ENCODE results near the gene RRP1. TPM values are rescaled to one million over a fixed set of nuclear protein-coding genes. Genes with fewer than 3 reads are reported as not detected.
"Not testable (repeated sequence)": the region's sequence is repeated elsewhere in the genome, so short reads cannot be mapped to it uniquely, and the experiment has no call there.

RRP1 gene
- total RNA-seq, 4 donors from 2014 or later: 15.5 to 29.4 (median 19.0) TPM

DNA sequence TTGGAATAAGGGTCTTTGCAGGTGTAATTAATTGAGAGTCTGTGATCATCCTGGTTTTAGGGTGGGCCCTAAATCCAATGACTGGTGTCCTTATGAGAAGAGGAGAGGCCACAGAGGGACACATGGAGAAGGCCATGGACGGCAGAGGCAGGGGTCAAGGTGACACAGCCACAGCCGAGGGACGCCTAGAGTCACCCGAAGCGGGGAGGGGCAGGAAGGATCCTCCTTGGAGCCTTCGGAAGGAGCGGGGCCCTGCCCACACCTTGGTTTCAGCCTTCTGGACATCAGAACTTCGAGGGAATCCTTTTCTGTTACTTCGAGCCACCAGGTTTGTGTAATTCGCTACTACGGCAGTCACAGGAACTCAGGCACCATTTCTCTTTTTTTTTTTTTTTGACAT lies 31.1 kb downstream of the RRP1 start:
- TF ChIP-seq, protein P1, sequence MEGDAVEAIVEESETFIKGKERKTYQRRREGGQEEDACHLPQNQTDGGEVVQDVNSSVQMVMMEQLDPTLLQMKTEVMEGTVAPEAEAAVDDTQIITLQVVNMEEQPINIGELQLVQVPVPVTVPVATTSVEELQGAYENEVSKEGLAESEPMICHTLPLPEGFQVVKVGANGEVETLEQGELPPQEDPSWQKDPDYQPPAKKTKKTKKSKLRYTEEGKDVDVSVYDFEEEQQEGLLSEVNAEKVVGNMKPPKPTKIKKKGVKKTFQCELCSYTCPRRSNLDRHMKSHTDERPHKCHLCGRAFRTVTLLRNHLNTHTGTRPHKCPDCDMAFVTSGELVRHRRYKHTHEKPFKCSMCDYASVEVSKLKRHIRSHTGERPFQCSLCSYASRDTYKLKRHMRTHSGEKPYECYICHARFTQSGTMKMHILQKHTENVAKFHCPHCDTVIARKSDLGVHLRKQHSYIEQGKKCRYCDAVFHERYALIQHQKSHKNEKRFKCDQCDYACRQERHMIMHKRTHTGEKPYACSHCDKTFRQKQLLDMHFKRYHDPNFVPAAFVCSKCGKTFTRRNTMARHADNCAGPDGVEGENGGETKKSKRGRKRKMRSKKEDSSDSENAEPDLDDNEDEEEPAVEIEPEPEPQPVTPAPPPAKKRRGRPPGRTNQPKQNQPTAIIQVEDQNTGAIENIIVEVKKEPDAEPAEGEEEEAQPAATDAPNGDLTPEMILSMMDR (IDR thresholded peaks at IDR 0.05): no peak
- TF ChIP-seq EP300 (IDR thresholded peaks at IDR 0.05) (no peak), POLR2A (IDR thresholded peaks at IDR 0.05) (no peak)
- DNase-seq (ENCODE audit: low spot score in 2 of 2): no peak
- no peaks in the 10 kb centered on the region for H3K27me3 ChIP-seq
- peaks cover 0 to 13% (median 0%) of the 10 kb centered on the region in 3 donors for H3K36me3 ChIP-seq
- H3K4me1 ChIP-seq: no peaks in the 10 kb centered on the region
- peaks cover 0 to 10% (median 0%) of the 10 kb centered on the region in 4 donors for H3K9me3 ChIP-seq
- H3K27ac ChIP-seq: no peak overlapping the region
- WGBS, 2 donors: 91 to 92% methylated on average over 11 of the region's 11 CpGs
- H3K4me3 ChIP-seq: no peak overlapping the region

DNA sequence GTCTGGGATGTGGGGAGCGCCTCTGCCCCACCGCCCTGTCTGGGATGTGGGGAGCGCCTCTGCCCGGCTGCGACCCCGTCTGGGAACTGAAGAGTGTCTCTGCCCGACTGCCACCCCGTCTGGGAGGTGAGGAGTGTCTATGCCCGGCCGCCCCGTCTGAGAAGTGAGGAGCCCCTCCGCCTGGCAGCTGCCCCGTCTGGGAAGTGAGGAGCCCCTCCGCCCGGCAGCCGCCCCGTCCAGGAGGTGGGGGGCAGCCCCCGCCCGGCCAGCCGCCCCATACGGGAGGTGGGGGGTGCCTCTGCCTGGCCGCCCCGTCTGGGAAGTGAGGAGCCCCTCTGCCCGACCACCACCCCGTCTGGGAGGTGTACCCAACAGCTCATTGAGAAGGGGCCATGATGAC lies 32.8 kb downstream of the RRP1 start:
- not testable (repeated sequence) for H3K4me1 ChIP-seq; H3K9me3 ChIP-seq; DNase-seq (ENCODE audit: low spot score in 2 of 2); H3K27ac ChIP-seq; H3K27me3 ChIP-seq; H3K4me3 ChIP-seq
- 95 to 96% methylated on average over 19 to 21 of the region's 25 CpGs for WGBS, 2 donors
- H3K36me3 ChIP-seq: peaks cover 0 to 13% (median 0%) of the 10 kb centered on the region in 3 donors

DNA sequence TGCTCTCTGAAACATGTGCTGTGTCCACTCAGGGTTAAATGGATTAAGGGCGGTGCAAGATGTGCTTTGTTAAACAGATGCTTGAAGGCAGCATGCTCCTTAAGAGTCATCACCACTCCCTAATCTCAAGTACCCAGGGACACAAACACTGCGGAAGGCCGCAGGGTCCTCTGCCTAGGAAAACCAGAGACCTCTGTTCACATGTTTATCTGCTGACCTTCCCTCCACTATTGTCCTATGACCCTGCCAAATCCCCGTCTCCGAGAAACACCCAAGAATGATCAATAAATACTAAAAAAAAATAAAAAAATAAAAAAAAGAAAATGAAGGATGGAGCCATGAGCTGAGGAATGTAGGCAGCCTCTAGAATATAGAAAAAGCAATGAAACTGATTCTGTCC lies 33.4 kb downstream of the RRP1 start:
- H3K9me3 ChIP-seq; H3K27me3 ChIP-seq; DNase-seq (ENCODE audit: low spot score in 2 of 2); H3K4me1 ChIP-seq; H3K27ac ChIP-seq; H3K4me3 ChIP-seq: not testable (repeated sequence)
- 87 to 89% methylated on average over 5 of the region's 5 CpGs for WGBS, 2 donors
- peaks cover 0 to 13% (median 0%) of the 10 kb centered on the region in 3 donors for H3K36me3 ChIP-seq

DNA sequence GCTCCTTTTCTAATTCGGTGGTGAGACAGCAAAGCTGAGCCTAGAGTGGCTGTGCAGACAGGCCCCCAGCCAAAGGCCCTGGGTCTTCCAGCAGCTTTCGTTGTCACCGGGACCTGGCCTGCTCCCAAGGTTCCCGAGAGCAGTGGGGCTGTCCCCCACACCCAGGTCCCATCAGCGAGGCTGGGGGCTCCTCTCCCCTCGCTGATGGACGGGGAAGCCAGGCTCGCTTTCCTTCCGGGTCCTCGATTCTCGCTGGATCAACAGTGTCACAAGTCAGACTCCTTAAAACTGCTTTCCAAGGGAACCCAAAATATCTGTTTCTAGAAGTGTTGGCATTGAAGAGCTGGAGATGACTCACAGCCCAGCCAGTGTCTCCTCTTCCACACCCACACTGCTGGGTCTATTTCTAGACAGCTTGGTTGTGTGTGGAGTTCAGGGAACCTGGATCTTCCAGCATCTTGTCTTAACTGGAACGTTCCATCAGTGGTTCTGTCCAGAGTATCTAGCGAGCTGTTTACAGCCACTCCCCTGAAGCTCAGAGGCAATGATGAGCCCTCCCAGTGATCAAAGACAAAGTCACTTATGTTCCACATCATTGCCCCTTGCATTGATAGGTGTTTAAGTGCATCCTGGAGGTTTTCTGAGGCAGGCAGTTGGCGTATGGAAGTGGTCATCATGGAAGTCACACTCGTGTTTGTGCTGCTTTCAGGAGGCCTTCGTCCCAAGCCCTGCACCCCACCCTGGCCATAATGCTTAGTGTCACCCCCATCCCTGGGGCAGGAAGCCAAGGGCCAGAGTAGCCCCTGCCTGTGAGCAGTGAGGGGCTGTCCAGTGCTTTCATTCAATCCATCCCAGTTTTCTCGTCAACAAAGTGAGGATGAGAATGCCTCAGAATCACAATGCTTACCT lies 35.2 kb downstream of the RRP1 start:
- no peaks in the 10 kb centered on the region for H3K9me3 ChIP-seq
- no peak for DNase-seq (ENCODE audit: low spot score in 2 of 2)
- H3K4me3 ChIP-seq: no peak overlapping the region
- peaks cover 0 to 16% of the 10 kb centered on the region in 2 donors for H3K27me3 ChIP-seq
- no peaks in the 10 kb centered on the region for H3K4me1 ChIP-seq
- peaks cover 0 to 4% (median 0%) of the 10 kb centered on the region in 3 donors for H3K36me3 ChIP-seq
- TF ChIP-seq EP300 (IDR thresholded peaks at IDR 0.05): no peak
- TF ChIP-seq, protein P1 (IDR thresholded peaks at IDR 0.05): no peak
- no peak for TF ChIP-seq POLR2A (IDR thresholded peaks at IDR 0.05)
- WGBS, 2 donors: 80 to 85% methylated on average over 14 to 17 of the region's 17 CpGs
- H3K27ac ChIP-seq: no peak overlapping the region

DNA sequence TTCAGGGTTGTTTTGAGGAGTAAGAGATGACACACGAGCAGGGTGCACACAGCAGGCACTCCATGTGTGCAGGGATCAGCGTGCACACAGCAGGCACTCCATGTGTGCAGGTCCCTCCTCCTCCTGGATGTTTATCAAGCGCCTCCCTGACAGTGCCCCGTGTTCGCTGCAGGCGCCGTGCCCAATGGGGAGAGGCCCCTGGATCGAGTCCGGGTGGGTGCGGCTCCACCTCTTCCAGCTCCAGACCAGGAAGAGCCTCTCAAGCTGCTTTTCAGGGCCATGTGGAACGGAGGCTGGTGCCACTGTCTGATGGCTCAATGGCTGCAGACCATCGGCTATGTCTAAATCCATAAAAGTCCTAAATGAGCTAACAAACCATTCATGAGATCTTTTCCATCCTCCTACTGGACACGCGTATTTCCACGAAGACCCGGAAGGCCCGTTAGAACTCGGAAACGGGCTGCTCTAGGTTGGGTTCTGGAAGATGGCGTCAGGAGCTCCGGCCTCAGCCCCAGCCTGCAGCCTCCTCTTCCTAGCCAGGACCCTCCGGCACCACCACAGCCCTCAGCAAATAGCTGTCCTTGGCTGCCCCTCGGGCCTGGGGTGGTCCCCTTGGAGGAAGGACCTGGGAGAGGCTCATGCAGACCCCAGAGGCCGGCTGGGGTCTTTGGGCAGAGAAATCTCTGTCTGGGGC lies 36.0 kb downstream of the RRP1 start:
- no peak overlapping the region for H3K27ac ChIP-seq
- peaks cover 0 to 18% of the 10 kb centered on the region in 2 donors for H3K27me3 ChIP-seq
- TF ChIP-seq POLR2A (IDR thresholded peaks at IDR 0.05) (no peak), EP300 (IDR thresholded peaks at IDR 0.05) (no peak)
- TF ChIP-seq, protein P1 (IDR thresholded peaks at IDR 0.05): no peak
- no peak for DNase-seq (ENCODE audit: low spot score in 2 of 2)
- H3K36me3 ChIP-seq: peaks cover 0 to 2% (median 0%) of the 10 kb centered on the region in 3 donors
- no peaks in the 10 kb centered on the region for H3K4me1 ChIP-seq
- H3K9me3 ChIP-seq: no peaks in the 10 kb centered on the region
- H3K4me3 ChIP-seq: no peak overlapping the region
- WGBS, 2 donors: 87 to 88% methylated on average over 23 to 24 of the region's 24 CpGs

Measured in tibial nerve (tissue), 4 donors.